GM06990 (cell line): ENCODE results near the gene SYT17.

Source experiments
- DNase-seq: peaks from one replicate; pipeline ENCODE4 v3.0.0-alpha.2; 2011; ENCODE audit not compliant: insufficient read length; ENCODE audit errors: extremely low read depth
- H3K27me3 ChIP-seq: replicated peaks from 2 replicates; pipeline ENCODE4 v1.6.0; 2011; ENCODE audit warnings: low read length; ENCODE audit not compliant: control insufficient read depth, insufficient read depth
- H3K36me3 ChIP-seq: 2 replicates; pipeline ENCODE4 v1.5.1; 2011; ENCODE audit warnings: low read length; ENCODE audit not compliant: control insufficient read depth, insufficient read depth
- H3K4me3 ChIP-seq: replicated peaks from 2 replicates; pipeline ENCODE4 v1.5.1; 2011; ENCODE audit warnings: low read depth, mild to moderate bottlenecking, control low read depth, low read length
- TF ChIP-seq, protein P1 (sequence below): IDR thresholded peaks from 2 replicates; pipeline ENCODE4 v1.5.1; 2011; ENCODE audit warnings: low read length, control low read depth, mild to moderate bottlenecking, inconsistent platforms; ENCODE audit not compliant: insufficient read depth, poor library complexity, severe bottlenecking

The SYT17 gene

DNA sequence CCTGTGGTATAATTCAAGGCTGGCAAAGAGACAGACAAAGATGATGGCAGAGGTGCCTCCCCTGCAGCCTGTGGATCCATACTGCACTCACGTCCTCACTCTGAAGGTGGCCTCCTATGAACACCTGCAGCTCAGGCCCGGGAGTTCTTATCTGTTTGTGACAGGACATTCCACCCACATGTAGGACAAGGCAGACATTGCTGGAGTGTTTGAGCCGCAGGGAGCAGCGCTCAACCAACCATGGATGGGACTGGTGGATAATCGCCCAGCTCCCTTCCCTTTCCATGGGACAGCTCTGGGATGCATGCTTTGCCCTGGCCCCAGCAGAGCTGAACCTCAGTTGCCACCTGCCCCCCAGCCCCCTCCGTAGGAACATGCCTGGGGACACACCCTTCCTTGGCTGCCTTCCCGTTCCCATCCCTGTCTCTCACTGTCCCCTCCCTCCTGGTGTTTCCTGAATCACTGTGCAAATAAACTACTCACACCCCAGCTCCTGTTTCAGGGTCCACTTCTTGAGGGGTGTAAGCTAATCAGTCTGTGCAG lies 32.1 kb upstream of the SYT17 start:
- H3K36me3 ChIP-seq: no peaks in the 10 kb centered on the region
- TF ChIP-seq, protein P1, sequence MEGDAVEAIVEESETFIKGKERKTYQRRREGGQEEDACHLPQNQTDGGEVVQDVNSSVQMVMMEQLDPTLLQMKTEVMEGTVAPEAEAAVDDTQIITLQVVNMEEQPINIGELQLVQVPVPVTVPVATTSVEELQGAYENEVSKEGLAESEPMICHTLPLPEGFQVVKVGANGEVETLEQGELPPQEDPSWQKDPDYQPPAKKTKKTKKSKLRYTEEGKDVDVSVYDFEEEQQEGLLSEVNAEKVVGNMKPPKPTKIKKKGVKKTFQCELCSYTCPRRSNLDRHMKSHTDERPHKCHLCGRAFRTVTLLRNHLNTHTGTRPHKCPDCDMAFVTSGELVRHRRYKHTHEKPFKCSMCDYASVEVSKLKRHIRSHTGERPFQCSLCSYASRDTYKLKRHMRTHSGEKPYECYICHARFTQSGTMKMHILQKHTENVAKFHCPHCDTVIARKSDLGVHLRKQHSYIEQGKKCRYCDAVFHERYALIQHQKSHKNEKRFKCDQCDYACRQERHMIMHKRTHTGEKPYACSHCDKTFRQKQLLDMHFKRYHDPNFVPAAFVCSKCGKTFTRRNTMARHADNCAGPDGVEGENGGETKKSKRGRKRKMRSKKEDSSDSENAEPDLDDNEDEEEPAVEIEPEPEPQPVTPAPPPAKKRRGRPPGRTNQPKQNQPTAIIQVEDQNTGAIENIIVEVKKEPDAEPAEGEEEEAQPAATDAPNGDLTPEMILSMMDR: no peak
- H3K4me3 ChIP-seq: no peak overlapping the region
- DNase-seq: no peak
- H3K27me3 ChIP-seq: no peaks in the 10 kb centered on the region

DNA sequence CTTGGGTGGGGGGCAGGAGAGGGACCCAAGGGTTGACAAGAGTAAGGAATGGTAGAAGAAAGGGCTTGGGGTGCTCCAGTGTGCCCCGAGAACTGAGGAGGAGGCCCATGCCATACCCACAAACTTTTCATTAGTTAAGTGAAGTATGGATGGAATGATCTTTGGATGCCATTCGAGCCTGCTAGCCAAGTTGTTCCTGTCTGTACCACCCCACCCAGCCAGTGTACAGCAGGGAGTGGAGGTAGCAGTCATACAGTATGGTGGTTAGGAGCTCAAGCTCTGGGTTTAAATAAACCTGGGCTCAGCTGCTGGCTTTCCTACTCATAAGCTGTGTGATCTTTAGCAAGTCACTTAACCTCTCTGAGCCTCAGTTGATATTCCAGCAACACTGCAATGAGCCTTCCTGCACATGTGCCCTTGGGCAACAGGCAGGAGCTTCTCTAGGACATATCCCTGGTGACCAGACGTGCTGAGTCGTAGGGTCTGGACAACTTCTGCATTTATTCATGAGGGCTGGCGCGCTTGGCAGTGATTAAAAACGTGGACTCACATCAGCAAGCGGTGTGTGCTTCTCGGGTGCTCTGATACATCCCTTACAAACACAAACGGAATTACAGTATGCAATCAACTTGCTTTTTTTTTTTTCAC lies 31.4 kb upstream of the SYT17 start:
- no peaks in the 10 kb centered on the region for H3K36me3 ChIP-seq
- TF ChIP-seq, protein P1: no peak
- no peak overlapping the region for H3K4me3 ChIP-seq
- no peak for DNase-seq
- no peaks in the 10 kb centered on the region; the same call in 1 of the 2 replicates for H3K27me3 ChIP-seq

DNA sequence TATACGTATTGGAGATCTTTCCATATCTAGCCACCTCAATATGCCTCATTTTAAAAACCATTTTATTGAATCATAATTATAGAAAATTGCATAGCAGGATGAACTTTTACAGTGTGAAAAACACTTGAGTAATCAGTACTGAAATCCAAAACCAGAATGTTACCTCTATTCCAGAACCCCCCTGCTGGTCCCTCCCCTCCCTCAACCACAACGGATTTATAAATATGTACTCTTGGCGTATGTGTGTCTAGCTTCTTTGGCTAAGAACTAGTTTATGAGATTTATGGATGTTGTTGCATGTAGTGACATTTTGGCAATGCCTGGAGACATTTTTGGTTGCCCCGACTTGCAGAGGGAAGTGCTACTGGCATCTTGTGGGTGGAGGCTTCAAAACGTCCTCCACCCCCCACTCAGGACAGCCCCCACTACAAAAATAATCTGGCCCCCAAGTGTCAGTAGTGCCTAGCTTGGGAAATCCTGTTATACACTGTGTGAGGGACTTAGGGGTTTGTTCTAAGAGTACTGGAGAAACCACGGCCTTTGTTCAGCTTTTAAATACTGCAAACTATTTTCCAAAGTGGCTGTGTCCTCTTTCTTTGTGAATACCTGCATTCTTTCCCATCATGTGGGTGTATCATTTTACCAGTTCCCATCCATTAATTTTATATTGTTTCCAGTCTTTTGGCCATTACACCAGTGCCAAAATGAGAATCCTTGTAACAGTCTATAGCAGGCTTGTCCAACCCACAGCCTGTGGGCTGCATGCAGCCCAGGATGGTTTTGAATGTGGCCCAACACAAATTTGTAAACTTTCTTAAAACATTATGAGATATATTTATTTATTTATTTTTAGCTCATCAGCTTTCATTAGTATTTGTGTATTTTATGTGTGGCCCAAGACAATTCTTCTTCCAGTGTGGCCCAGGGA lies 30.6 kb upstream of the SYT17 start:
- no peak for DNase-seq
- Histone ChIP-seq H3K36me3 (no peaks in the 10 kb centered on the region), H3K4me3 (no peak overlapping the region), H3K27me3 (no peaks in the 10 kb centered on the region; the same call in 1 of the 2 replicates)
- TF ChIP-seq, protein P1: no peak

DNA sequence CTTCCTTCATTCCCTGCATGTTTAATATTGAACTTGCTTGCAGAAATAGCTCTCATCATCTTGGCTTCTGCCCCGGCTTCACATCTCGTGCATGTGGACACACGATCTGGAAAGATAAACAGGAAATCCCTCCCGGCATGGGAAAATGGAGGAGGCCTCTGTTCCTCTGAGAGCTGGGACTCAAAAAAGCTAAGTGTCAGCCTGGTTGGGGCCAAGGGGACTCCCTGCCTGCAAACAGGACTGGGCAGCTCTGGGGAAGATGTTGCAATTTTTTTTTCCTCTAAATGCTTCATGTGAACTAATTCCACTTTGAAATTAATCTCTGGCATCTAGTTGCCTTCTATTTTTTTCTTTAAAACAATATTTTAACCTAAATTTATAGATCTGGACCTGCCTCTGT lies 29.4 kb upstream of the SYT17 start:
- no peak for DNase-seq
- TF ChIP-seq, protein P1: no peak
- Histone ChIP-seq H3K27me3 (no peaks in the 10 kb centered on the region; the same call in 1 of the 2 replicates), H3K36me3 (no peaks in the 10 kb centered on the region), H3K4me3 (no peak overlapping the region)

DNA sequence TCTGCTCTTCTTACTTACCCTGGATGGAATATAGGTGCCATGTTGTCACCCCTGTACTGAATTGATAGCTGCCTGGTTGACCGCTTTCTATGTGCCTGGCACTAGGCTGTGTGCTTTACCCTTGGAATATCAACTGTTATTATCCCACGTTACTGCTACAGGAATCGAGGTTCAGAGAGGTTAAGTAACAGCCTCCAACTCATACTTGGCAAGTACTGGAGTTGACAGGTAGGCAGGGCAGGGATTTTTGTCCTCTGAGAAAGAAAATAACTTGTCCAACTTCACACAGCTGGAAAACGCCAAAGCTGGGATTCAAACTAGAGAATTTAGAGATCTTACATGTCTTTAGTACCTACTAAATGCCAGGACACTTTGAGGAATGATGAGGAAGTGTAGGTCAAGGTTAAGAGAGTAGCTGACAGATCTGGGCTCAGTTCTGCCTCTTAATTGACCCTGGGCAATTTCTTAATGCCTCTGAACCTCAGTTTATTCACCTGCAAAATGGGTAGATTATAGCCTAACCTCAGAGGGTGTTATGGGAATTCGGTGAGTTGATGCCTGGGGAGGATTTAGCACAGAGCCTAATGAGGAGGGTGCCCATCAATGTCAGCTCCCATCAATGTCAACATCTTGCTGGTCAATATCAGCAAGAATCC lies 28.5 kb upstream of the SYT17 start:
- Histone ChIP-seq H3K4me3 (no peak overlapping the region), H3K36me3 (no peaks in the 10 kb centered on the region), H3K27me3 (no peaks in the 10 kb centered on the region; the same call in 1 of the 2 replicates)
- TF ChIP-seq, protein P1: no peak
- DNase-seq: no peak
